ENCODE measurements around the gene EML4. TPM values are rescaled to one million over a fixed set of nuclear protein-coding genes. Genes with fewer than 3 reads are reported as not detected.
A peak's percentile ranks its signal among the peaks of the same experiment; 100 is the strongest.

EML4 gene
- total RNA-seq, 1 donor from 2014 or later = 72.2 TPM

GRCh38 chr2:42196070-42196402 lies 26.9 kb downstream of the EML4 start:
- no peak overlapping the region for H3K4me3 Mint-ChIP-seq
- no peak for DNase-seq (ENCODE audit: low read depth, low spot score)
- TF ChIP-seq CTCF (conservative IDR thresholded peaks at IDR 0.05) = no peak
- H3K9me3 Mint-ChIP-seq = peaks cover 2% of the 10 kb centered on the region
- H3K4me1 Mint-ChIP-seq = peaks cover 19% of the 10 kb centered on the region
- no peaks in the 10 kb centered on the region for H3K36me3 Mint-ChIP-seq (ENCODE audit: low read depth)
- no peaks in the 10 kb centered on the region for H3K27me3 Mint-ChIP-seq (ENCODE audit: low read depth)
- no peak overlapping the region for H3K27ac Mint-ChIP-seq (ENCODE audit: unreplicated experiment)

DNA sequence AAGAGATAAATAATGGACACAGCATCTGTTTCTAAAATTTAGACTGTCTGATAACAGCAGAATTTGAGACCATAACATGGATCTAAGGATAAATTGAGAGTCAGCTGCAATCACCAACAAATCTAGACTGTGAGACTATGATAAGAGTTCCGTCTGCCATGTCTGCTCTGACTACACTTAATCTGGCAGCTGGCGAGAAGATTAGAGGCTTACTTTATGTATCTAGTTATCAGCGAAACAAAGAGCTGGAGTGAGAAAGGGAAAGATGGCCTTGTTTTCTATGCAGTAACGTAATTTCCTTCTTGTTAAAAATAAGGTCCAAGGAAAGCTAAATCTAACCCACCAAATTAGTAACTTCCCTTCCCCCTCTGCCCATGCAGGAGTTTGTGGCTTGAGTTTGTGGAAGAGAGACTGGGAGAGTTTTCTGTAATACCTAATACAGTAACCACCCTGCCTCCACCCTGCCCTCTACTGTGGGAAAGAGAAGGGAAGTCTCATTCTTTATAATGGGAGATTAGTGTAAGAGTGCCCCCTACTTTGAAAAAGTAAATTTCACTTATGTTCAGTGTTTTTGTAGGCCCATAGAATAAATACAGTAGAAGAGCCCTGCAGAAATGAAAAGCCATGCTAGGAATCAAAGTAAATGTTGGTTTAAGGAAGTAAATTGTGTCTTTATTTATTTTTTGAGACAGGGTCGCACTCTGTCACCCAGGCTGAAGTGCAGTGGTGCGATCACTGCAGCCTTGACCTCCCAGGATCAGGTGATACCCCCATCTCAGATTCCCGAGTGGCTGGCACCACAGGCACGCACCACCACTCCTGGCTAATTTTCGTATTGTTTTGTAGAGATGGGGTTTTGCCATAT lies 27.5 kb downstream of the EML4 start:
- TF ChIP-seq CTCF (conservative IDR thresholded peaks at IDR 0.05) = peak; percentile 60
- H3K27ac Mint-ChIP-seq (ENCODE audit: unreplicated experiment) = no peak overlapping the region
- H3K36me3 Mint-ChIP-seq (ENCODE audit: low read depth) = no peaks in the 10 kb centered on the region
- no peaks in the 10 kb centered on the region for H3K27me3 Mint-ChIP-seq (ENCODE audit: low read depth)
- peaks cover 19% of the 10 kb centered on the region for H3K4me1 Mint-ChIP-seq
- H3K9me3 Mint-ChIP-seq = peaks cover 2% of the 10 kb centered on the region
- no peak for DNase-seq (ENCODE audit: low read depth, low spot score)
- H3K4me3 Mint-ChIP-seq = no peak overlapping the region

GRCh38 chr2:42197792-42198191 lies 28.6 kb downstream of the EML4 start:
- no peak overlapping the region for H3K4me3 Mint-ChIP-seq
- peaks cover 2% of the 10 kb centered on the region for H3K9me3 Mint-ChIP-seq
- no peak overlapping the region for H3K27ac Mint-ChIP-seq (ENCODE audit: unreplicated experiment)
- H3K27me3 Mint-ChIP-seq (ENCODE audit: low read depth) = no peaks in the 10 kb centered on the region
- no peak for DNase-seq (ENCODE audit: low read depth, low spot score)
- TF ChIP-seq CTCF (conservative IDR thresholded peaks at IDR 0.05) = no peak
- no peaks in the 10 kb centered on the region for H3K36me3 Mint-ChIP-seq (ENCODE audit: low read depth)
- H3K4me1 Mint-ChIP-seq = peaks cover 17% of the 10 kb centered on the region

DNA sequence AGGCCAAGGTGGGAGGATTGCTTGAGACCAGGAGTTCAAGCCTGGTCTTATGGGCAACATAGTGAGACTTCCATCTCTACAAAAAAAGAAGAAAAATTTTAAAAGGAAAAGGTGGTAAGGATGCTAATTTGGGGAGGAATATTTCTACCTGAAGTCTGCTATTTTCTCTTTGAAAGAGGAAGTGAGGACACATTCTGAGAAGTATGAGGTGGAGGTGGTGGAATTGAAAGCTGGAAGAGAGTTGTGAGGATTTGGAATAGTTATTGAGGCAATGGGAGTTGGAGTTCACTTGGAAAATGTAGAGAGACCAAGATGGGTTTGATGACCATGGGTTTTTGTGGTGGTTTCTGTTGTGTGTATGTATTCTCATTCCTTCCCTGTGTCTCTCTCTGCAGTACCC lies 29.3 kb downstream of the EML4 start:
- Mint-ChIP-seq H3K36me3 (ENCODE audit: low read depth) (no peaks in the 10 kb centered on the region), H3K9me3 (peaks cover 2% of the 10 kb centered on the region), H3K4me3 (no peak overlapping the region), H3K4me1 (peaks cover 12% of the 10 kb centered on the region), H3K27ac (ENCODE audit: unreplicated experiment) (no peak overlapping the region), H3K27me3 (ENCODE audit: low read depth) (no peaks in the 10 kb centered on the region)
- no peak for TF ChIP-seq CTCF (conservative IDR thresholded peaks at IDR 0.05)
- DNase-seq (ENCODE audit: low read depth, low spot score) = no peak

- Mint-ChIP-seq H3K4me3 (no peak overlapping the region), H3K27me3 (ENCODE audit: low read depth) (no peaks in the 10 kb centered on the region), H3K4me1 (peaks cover 9% of the 10 kb centered on the region), H3K36me3 (ENCODE audit: low read depth) (no peaks in the 10 kb centered on the region), H3K9me3 (peaks cover 2% of the 10 kb centered on the region), H3K27ac (ENCODE audit: unreplicated experiment) (no peak overlapping the region)
- no peak for DNase-seq (ENCODE audit: low read depth, low spot score)
- TF ChIP-seq CTCF (conservative IDR thresholded peaks at IDR 0.05) = no peak
Observed at GRCh38 chr2:42199002-42199401, 29.8 kb downstream of the EML4 start.
